H9 (cell line): ENCODE results near the gene TBC1D5. TPM values are rescaled to one million over a fixed set of nuclear protein-coding genes. Genes with fewer than 3 reads are reported as not detected.
A peak's percentile ranks its signal among the peaks of the same experiment; 100 is the strongest.

ENCODE experiments used
- DNase-seq: peaks from one replicate; pipeline ENCODE4 v3.0.0-alpha.2; 2017
- H2AFZ ChIP-seq: one replicate; pipeline ENCODE4 v1.6.1; 2013; ENCODE audit warnings: mild to moderate bottlenecking, low read length, control low read depth, moderate library complexity
- H2AK5ac ChIP-seq: 2 replicates; pipeline ENCODE4 v1.6.1; 2013; ENCODE audit warnings: low read length, control low read depth, mixed read lengths; ENCODE audit not compliant: insufficient read length
- H2BK120ac ChIP-seq: one replicate; pipeline ENCODE4 v1.6.1; 2013; ENCODE audit warnings: low read depth, mild to moderate bottlenecking, low read length, control low read depth, inconsistent platforms; ENCODE audit not compliant: poor library complexity, severe bottlenecking
- H2BK12ac ChIP-seq: 2 replicates; pipeline ENCODE4 v1.6.1; 2013; ENCODE audit warnings: low read length, control low read depth, mixed read lengths, low read depth; ENCODE audit not compliant: insufficient read length
- H2BK15ac ChIP-seq: 2 replicates; pipeline ENCODE4 v1.6.1; 2013; ENCODE audit warnings: low read depth, low read length, control low read depth
- H2BK20ac ChIP-seq: one replicate; pipeline ENCODE4 v1.6.1; 2013; ENCODE audit warnings: low read depth, mild to moderate bottlenecking, low read length, control low read depth, inconsistent platforms; ENCODE audit not compliant: poor library complexity, severe bottlenecking
- H2BK5ac ChIP-seq: 2 replicates; pipeline ENCODE4 v1.6.1; 2013; ENCODE audit warnings: low read length, control low read depth, mixed read lengths; ENCODE audit not compliant: insufficient read length
- H3K14ac ChIP-seq: 2 replicates; pipeline ENCODE4 v1.6.1; 2013; ENCODE audit warnings: low read length, control low read depth; ENCODE audit not compliant: insufficient read depth
- H3K18ac ChIP-seq: 2 replicates; pipeline ENCODE4 v1.6.1; 2013; ENCODE audit warnings: low read depth, mild to moderate bottlenecking, mixed read lengths, low read length, control low read depth; ENCODE audit not compliant: insufficient read length
- H3K23ac ChIP-seq: 2 replicates; pipeline ENCODE4 v1.6.1; 2013; ENCODE audit warnings: low read length, control low read depth, mixed read lengths, low read depth; ENCODE audit not compliant: insufficient read length
- H3K23me2 ChIP-seq: 2 replicates; pipeline ENCODE4 v1.6.1; 2013; ENCODE audit warnings: low read depth, mild to moderate bottlenecking, mixed read lengths, low read length, control low read depth; ENCODE audit not compliant: insufficient read length, poor library complexity, severe bottlenecking
- H3K27ac ChIP-seq: 2 replicates; pipeline ENCODE4 v1.5.1; 2013; ENCODE audit warnings: low read length, control low read depth, mixed read lengths, low read depth; ENCODE audit not compliant: insufficient read length
- H3K27me3 ChIP-seq: 2 replicates; pipeline ENCODE4 v1.6.1; 2013; ENCODE audit warnings: low read length, control low read depth, inconsistent platforms; ENCODE audit not compliant: insufficient read depth
- H3K4ac ChIP-seq: 2 replicates; pipeline ENCODE4 v1.6.1; 2013; ENCODE audit warnings: low read depth, mild to moderate bottlenecking, control low read depth, inconsistent platforms, low read length, moderate library complexity
- H3K4me1 ChIP-seq: 2 replicates; pipeline ENCODE4 v1.6.1; 2013; ENCODE audit warnings: low read length, control low read depth, inconsistent platforms; ENCODE audit not compliant: insufficient read depth
- H3K4me2 ChIP-seq: 2 replicates; pipeline ENCODE4 v1.6.1; 2013; ENCODE audit warnings: low read length, control low read depth, mixed read lengths; ENCODE audit not compliant: insufficient read length, insufficient read depth
- H3K56ac ChIP-seq: 2 replicates; pipeline ENCODE4 v1.6.1; 2013; ENCODE audit warnings: low read depth, mild to moderate bottlenecking, mixed read lengths, low read length, control low read depth; ENCODE audit not compliant: insufficient read length
- H3K79me1 ChIP-seq: 2 replicates; pipeline ENCODE4 v1.6.1; 2013; ENCODE audit warnings: low read depth, mild to moderate bottlenecking, moderate library complexity, low read length, control low read depth, inconsistent platforms; ENCODE audit not compliant: insufficient read depth, poor library complexity, severe bottlenecking
- H3K79me2 ChIP-seq: 2 replicates; pipeline ENCODE4 v1.6.1; 2013; ENCODE audit warnings: low read length, control low read depth, inconsistent platforms; ENCODE audit not compliant: insufficient read depth
- H3K9ac ChIP-seq: 2 replicates; pipeline ENCODE4 v1.6.1; 2013; ENCODE audit warnings: low read length, control low read depth, mixed read lengths; ENCODE audit not compliant: insufficient read length; ENCODE audit errors: extremely low read depth
- H3K9me3 ChIP-seq: one replicate; pipeline ENCODE4 v1.6.1; 2013; ENCODE audit warnings: low read depth, low read length, inconsistent platforms; ENCODE audit not compliant: control insufficient read depth
- H3T11ph ChIP-seq: one replicate; pipeline ENCODE4 v1.6.1; 2013; ENCODE audit warnings: mild to moderate bottlenecking, low read length, control low read depth, inconsistent platforms
- H4K20me1 ChIP-seq: one replicate; pipeline ENCODE4 v1.6.1; 2013; ENCODE audit not compliant: control insufficient read depth, insufficient read length, insufficient read depth
- H4K5ac ChIP-seq: 2 replicates; pipeline ENCODE4 v1.6.1; 2013; ENCODE audit warnings: low read depth, mild to moderate bottlenecking, mixed read lengths, low read length, control low read depth; ENCODE audit not compliant: insufficient read length
- H4K8ac ChIP-seq: replicated peaks from 2 replicates; pipeline ENCODE4 v1.6.1; 2013; ENCODE audit warnings: low read length, control low read depth, mixed read lengths, low read depth; ENCODE audit not compliant: insufficient read length
- H4K91ac ChIP-seq: 2 replicates; pipeline ENCODE4 v1.6.1; 2013; ENCODE audit warnings: low read depth, mild to moderate bottlenecking, moderate library complexity, mixed read lengths, low read length, control low read depth; ENCODE audit not compliant: insufficient read length
- H3K27ac Mint-ChIP-seq, 3 experiments: 2 replicates in 2 of 3; 3 replicates in 1 of 3; pipeline ENCODE4 v1.8.0; 2020 to 2021; ENCODE audit warnings: mixed read lengths in 3 of 3, mild to moderate bottlenecking in 1 of 3, moderate library complexity in 1 of 3
- H3K27me3 Mint-ChIP-seq: 2 replicates; pipeline ENCODE4 v1.8.0; 2021; ENCODE audit warnings: low read depth, mild to moderate bottlenecking, moderate library complexity, mixed read lengths
- H3K36me3 Mint-ChIP-seq, 3 experiments: 2 replicates in 2 of 3; 3 replicates in 1 of 3; pipeline ENCODE4 v1.8.0; 2020 to 2021; ENCODE audit warnings: low read depth in 3 of 3, mixed read lengths in 3 of 3; ENCODE audit not compliant: insufficient read depth in 1 of 3
- H3K4me1 Mint-ChIP-seq, 2 experiments: 2 replicates each; pipeline ENCODE4 v1.8.0; 2020; ENCODE audit warnings: mixed read lengths in 2 of 2
- H3K4me3 Mint-ChIP-seq, 2 experiments: 2 replicates in 1 of 2; 3 replicates in 1 of 2; pipeline ENCODE4 v1.8.0; 2020 to 2021; ENCODE audit warnings: mild to moderate bottlenecking in 2 of 2, mixed read lengths in 2 of 2, moderate library complexity in 1 of 2
- H3K9me3 Mint-ChIP-seq, 2 experiments: 2 replicates in 1 of 2; 3 replicates in 1 of 2; pipeline ENCODE4 v1.8.0; 2020; ENCODE audit warnings: mild to moderate bottlenecking in 2 of 2, mixed read lengths in 2 of 2, moderate library complexity in 1 of 2
- WGBS: extraction: QIAGEN DNeasy Blood & Tissue Kit; methylation state at CpG from one replicate; pipeline ENCODE4 v1.1.7; 2013; ENCODE audit warnings: missing lambda C conversion rate, low lambda C conversion rate, mixed read lengths; ENCODE audit not compliant: insufficient read length; ENCODE audit errors: extremely low coverage; 5-methylcytosine and 5-hydroxymethylcytosine counted together
- total RNA-seq: library from RNA; stranded (reverse); gene quantifications from 2 replicates; pipeline ENCODE4 v1.2.1, GENCODE V29; 2021
- TF ChIP-seq, protein P1 (sequence below): fragments of 200-600 bp; sonication (generic); conservative IDR thresholded peaks from 3 replicates; pipeline ENCODE4 v1.8.0; 2021; ENCODE audit warnings: antibody characterized with exemption, mild to moderate bottlenecking

TBC1D5 gene
- total RNA-seq, 1 experiment from 2014 or later, result 25.0 TPM

DNA sequence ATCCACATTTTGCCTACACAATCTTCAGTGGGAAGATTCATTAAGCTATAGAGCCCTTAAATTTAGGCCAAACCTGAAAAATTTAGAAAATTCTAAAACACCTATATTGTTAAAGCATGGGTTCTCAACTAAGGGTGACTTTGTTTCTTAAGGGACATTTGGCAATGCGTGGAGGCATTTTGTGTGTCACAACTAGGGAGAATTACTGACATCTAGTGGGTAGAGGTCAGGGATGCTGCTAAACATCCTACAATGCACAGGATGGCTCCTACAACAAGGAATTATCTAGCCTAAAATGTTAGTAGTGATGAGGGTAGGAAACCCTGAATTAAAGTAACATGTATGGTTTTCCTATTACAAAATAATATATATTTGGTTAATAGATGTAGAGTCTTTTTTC, 55.8 kb downstream of the TBC1D5 start:
- Histone ChIP-seq H3K27ac (no peak overlapping the region), H3K18ac (no peak overlapping the region), H3K14ac (no peak overlapping the region), H4K91ac (no peak overlapping the region), H2BK20ac (no peak overlapping the region), H4K8ac (no peak overlapping the region), H2AK5ac (no peak overlapping the region), H3K23me2 (no peaks in the 10 kb centered on the region), H2BK5ac (no peak overlapping the region), H2AFZ (no peak overlapping the region), H2BK12ac (no peak overlapping the region), H2BK120ac (no peak overlapping the region), H3K79me2 (no peaks in the 10 kb centered on the region), H3K4me1 (no peaks in the 10 kb centered on the region), H3T11ph (no peak overlapping the region), H2BK15ac (no peak overlapping the region), H4K20me1 (no peaks in the 10 kb centered on the region), H3K27me3 (no peaks in the 10 kb centered on the region), H3K79me1 (no peaks in the 10 kb centered on the region), H3K9ac (no peak overlapping the region), H3K9me3 (no peaks in the 10 kb centered on the region), H3K4me2 (no peak overlapping the region), H3K56ac (no peak overlapping the region), H4K5ac (no peak overlapping the region), H3K4ac (no peak overlapping the region), H3K23ac (no peak overlapping the region)
- H3K27ac Mint-ChIP-seq, result no peak overlapping the region
- no peak for DNase-seq
- H3K36me3 Mint-ChIP-seq, result no peaks in the 10 kb centered on the region
- WGBS, result no CpG with 5 or more reads among the region's 1 CpG
- no peaks in the 10 kb centered on the region for H3K9me3 Mint-ChIP-seq
- TF ChIP-seq, protein P1, sequence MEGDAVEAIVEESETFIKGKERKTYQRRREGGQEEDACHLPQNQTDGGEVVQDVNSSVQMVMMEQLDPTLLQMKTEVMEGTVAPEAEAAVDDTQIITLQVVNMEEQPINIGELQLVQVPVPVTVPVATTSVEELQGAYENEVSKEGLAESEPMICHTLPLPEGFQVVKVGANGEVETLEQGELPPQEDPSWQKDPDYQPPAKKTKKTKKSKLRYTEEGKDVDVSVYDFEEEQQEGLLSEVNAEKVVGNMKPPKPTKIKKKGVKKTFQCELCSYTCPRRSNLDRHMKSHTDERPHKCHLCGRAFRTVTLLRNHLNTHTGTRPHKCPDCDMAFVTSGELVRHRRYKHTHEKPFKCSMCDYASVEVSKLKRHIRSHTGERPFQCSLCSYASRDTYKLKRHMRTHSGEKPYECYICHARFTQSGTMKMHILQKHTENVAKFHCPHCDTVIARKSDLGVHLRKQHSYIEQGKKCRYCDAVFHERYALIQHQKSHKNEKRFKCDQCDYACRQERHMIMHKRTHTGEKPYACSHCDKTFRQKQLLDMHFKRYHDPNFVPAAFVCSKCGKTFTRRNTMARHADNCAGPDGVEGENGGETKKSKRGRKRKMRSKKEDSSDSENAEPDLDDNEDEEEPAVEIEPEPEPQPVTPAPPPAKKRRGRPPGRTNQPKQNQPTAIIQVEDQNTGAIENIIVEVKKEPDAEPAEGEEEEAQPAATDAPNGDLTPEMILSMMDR, result peak; percentile 66
- no peak overlapping the region for H3K4me3 Mint-ChIP-seq
- H3K27me3 Mint-ChIP-seq, result no peaks in the 10 kb centered on the region
- no peaks in the 10 kb centered on the region; a peak in 1 of 4 replicates for H3K4me1 Mint-ChIP-seq
